Measurements from ENCODE around the gene GPC2. TPM values are rescaled to one million over a fixed set of nuclear protein-coding genes. Genes with fewer than 3 reads are reported as not detected.

GPC2 gene
- polyA plus RNA-seq, 1 experiment, result 1.9 TPM

GRCh38 chr7:100159099-100159623 is 18.0 kb downstream of the GPC2 start:
- ChIA-PET POLR2A (no interaction called here), CTCF (no interaction called here)

GRCh38 chr7:100158229-100159098 is 18.7 kb downstream of the GPC2 start, which contains the start of gene TRAPPC14:
Gene TRAPPC14 (minus strand): TSS chr7:100158723. CDS start chr7:100158499, 224 bp downstream.
- Histone ChIP-seq H3K27me3 (ENCODE audit: control insufficient read depth, insufficient read depth, low read length) (no peaks in the 10 kb centered on the region), H3K4me3 (ENCODE audit: low read depth, low read length) (peak within 1 kb of the TSS; percentile 62), H3K36me3 (ENCODE audit: control insufficient read depth, insufficient read depth, low read length) (peaks cover 11% of the 10 kb centered on the region)
- POLR2A ChIA-PET, result interaction anchor here (1.0 kb wide), 1 partner anchor 10 kb away, joined by 3 read pairs; the partner anchor contains the start of gene LAMTOR4
- TF ChIP-seq CTCF (IDR thresholded peaks at IDR 0.05; ENCODE audit: insufficient read depth, low read depth, low read length), result no peak
- DNase-seq (ENCODE audit: low read depth), result no peak
- CTCF ChIA-PET, result interaction anchor here (0.6 to 1.0 kb wide), 2 partner anchors 26 to 147 kb away, joined by 3 read pairs; no protein-coding TSS in a partner anchor

More at GRCh38 chr7:100159099-100159623, 18.0 kb downstream of the GPC2 start:
- no peak for TF ChIP-seq CTCF (IDR thresholded peaks at IDR 0.05; ENCODE audit: insufficient read depth, low read depth, low read length)
- Histone ChIP-seq H3K4me3 (ENCODE audit: low read depth, low read length) (peak overlapping the region; percentile 62), H3K27me3 (ENCODE audit: control insufficient read depth, insufficient read depth, low read length) (no peaks in the 10 kb centered on the region), H3K36me3 (ENCODE audit: control insufficient read depth, insufficient read depth, low read length) (peaks cover 11% of the 10 kb centered on the region)
- DNase-seq (ENCODE audit: low read depth), result no peak

DNA sequence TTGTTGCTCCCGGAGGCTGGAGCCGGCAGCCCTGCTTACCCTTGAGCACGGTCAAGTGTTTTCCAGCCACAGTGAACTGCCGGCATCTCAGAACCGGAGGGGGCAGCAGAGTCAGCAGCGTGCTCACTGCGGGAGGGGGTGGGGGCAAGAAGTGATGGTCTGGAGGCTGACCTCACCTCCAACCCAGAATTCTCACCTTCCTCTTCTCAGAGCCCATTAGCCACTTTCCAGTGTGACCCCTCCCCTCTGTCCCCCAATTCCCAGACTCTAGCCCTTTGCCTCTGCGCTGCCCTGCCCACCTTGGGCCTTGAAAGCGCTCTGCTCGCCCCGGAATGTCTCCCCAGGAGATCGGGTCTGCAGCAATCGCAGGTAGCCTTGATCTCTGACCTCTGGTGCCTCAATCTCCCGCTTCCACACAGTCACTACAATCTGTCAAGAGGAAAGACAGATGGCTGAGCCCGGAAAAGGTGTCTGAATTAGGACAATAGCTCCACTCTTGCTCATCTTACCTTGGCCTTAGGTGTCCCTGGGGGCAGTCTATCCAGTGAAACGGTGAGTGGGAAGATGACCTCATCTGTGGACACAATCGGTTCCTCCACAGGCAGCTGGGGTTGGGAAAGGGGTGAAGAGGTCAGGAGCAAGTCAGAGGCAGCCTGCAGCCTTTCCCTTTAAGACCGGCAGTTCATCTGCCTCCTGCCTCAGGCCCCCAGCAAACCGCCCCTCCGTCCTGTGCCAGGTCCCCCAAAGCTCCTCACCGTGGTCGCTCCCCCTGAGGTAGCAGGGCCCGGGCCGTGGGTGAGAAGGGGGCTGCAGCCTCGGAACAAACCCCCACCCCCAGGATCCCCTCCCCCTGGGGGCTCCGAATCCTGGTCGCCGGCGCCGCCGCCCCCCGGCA is 19.6 kb downstream of the GPC2 start:
- ChIA-PET POLR2A (interaction anchor here (1.0 kb wide), 1 partner anchor 9 kb away, joined by 3 read pairs; the partner anchor contains the start of gene LAMTOR4), CTCF (interaction anchor here (0.6 to 1.2 kb wide), 4 partner anchors 9 to 146 kb away, joined by 3 read pairs; partner anchors contain the start of gene LAMTOR4)
- no peaks in the 10 kb centered on the region for H3K27me3 ChIP-seq (ENCODE audit: control insufficient read depth, insufficient read depth, low read length)
- peaks cover 11% of the 10 kb centered on the region for H3K36me3 ChIP-seq (ENCODE audit: control insufficient read depth, insufficient read depth, low read length)
- peak; percentile 21; the same call in 1 of the 2 replicates for TF ChIP-seq CTCF (IDR thresholded peaks at IDR 0.05; ENCODE audit: insufficient read depth, low read depth, low read length)
- DNase-seq (ENCODE audit: low read depth), result no peak
- H3K4me3 ChIP-seq (ENCODE audit: low read depth, low read length), result peak overlapping the region; percentile 62

DNA sequence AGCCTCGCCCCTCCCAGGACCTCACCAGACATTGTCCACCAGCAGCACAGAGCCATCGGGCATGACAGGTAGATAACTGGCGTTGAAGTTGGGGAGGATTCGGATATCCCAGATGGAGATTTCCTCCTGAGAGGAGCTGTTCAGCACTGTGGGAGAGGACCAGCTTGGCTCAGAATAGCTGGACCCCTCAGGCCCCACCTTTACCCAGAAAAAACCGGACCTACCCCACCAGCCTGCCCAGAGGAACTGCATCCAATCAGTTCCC is 20.2 kb downstream of the GPC2 start:
- Histone ChIP-seq H3K27me3 (ENCODE audit: control insufficient read depth, insufficient read depth, low read length) (no peaks in the 10 kb centered on the region), H3K36me3 (ENCODE audit: control insufficient read depth, insufficient read depth, low read length) (peaks cover 11% of the 10 kb centered on the region), H3K4me3 (ENCODE audit: low read depth, low read length) (no peak overlapping the region)
- CTCF ChIA-PET, result interaction anchor here (0.8 to 1.8 kb wide), 3 partner anchors 8 to 24 kb away, joined by 3 to 6 read pairs (median 3); partner anchors contain the start of gene LAMTOR4
- no peak for TF ChIP-seq CTCF (IDR thresholded peaks at IDR 0.05; ENCODE audit: insufficient read depth, low read depth, low read length)
- POLR2A ChIA-PET, result no interaction called here
- DNase-seq (ENCODE audit: low read depth), result no peak
